Prostate gland (tissue), 2 donors: ENCODE results near the gene ARMC6. TPM values are rescaled to one million over a fixed set of nuclear protein-coding genes. Genes with fewer than 3 reads are reported as not detected.

Experiments
- DNase-seq: peaks from one replicate; pipeline ENCODE4 v3.0.0-alpha.2; 2019; ENCODE audit warnings: low spot score
- H3K27ac ChIP-seq, 2 donors: fragments of 200-600 bp; sonication (generic); 2 replicates each; pipeline ENCODE4 v1.5.1; 2017 to 2019
- H3K27me3 ChIP-seq: fragments of 200-600 bp; sonication (generic); replicated peaks from 2 replicates; pipeline ENCODE4 v1.5.1; 2019; ENCODE audit not compliant: insufficient read depth
- H3K36me3 ChIP-seq, 2 donors: fragments of 200-600 bp; sonication (generic); 1 replicate in 1 of 2; 2 replicates in 1 of 2; pipeline versions ENCODE4 v1.5.1 to v1.8.1; 2017 to 2019
- H3K4me1 ChIP-seq: fragments of 200-600 bp; sonication (generic); replicated peaks from 2 replicates; pipeline ENCODE4 v1.5.1; 2019
- H3K4me3 ChIP-seq, 2 donors: fragments of 200-600 bp; sonication (generic); 2 replicates each; pipeline ENCODE4 v1.5.1; 2017 to 2019
- H3K9me3 ChIP-seq: fragments of 200-600 bp; sonication (generic); 2 replicates; pipeline ENCODE4 v1.5.1; 2017
- POLR2A ChIP-seq: fragments of 450-650 bp; IDR thresholded peaks from one replicate; pipeline ENCODE4 v1.6.1; 2016; ENCODE audit warnings: antibody characterized with exemption, mild to moderate bottlenecking
- POLR2AphosphoS5 ChIP-seq: sonication (generic); formaldehyde crosslinking; IDR thresholded peaks from one replicate; pipeline ENCODE4 v1.6.1; 2017; ENCODE audit warnings: antibody characterized with exemption
- WGBS: methylation state at CpG from one replicate; pipeline ENCODE4 v1.1.5; 2018; 5-methylcytosine and 5-hydroxymethylcytosine counted together
- intact Hi-C: fragments of 100-400 bp; cut with DNase I; formaldehyde crosslinking; loops from one replicate; pipeline ENCODE4 v1.14.2; 2022
- total RNA-seq, 2 donors: library from RNA; depleted of rRNA; stranded (reverse); fragments of >200 nt; gene quantifications; one replicate each; pipeline ENCODE4 v1.1.0, GENCODE V29; 2016
- TF ChIP-seq, protein P1 (sequence below), 4 experiments: fragments of 200-600 bp in 2 of 4; fragments of 450-650 bp in 2 of 4; sonication (generic) in 2 of 4; IDR thresholded peaks; 1 replicate in 3 of 4; 2 replicates in 1 of 4; pipeline ENCODE4 v1.5.1; 2016 to 2019; ENCODE audit warnings: antibody characterized with exemption in 4 of 4, mild to moderate bottlenecking in 2 of 4, moderate library complexity in 2 of 4

ARMC6 gene
- total RNA-seq, 2 donors from 2014 or later: 36.1 to 43.3 TPM

DNA sequence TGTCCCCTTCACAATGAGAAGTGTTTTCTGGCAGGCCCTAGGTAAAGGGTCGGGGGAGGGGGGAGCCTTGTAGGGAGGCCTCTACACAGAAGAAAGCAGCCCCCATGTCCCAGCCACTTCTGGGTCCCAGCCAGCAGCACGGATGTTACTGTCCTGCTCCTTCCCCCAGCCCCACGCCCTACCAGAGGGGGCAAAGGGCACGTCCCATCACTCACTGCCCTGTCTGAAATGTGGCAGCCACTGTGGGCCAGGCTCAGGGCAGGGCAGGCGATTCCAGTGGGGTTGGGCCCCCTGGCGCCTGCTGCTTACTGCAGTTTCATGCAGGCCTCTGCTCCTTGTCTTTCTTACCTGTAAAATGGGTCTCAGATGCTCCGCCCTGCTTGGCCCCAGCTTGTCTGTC, 24.3 kb downstream of the ARMC6 start:
- Histone ChIP-seq H3K9me3 (no peaks in the 10 kb centered on the region), H3K36me3 (peaks cover 0 to 7% of the 10 kb centered on the region in 2 donors), H3K4me1 (no peaks in the 10 kb centered on the region), H3K27me3 (no peaks in the 10 kb centered on the region), H3K4me3 (no peak overlapping the region), H3K27ac (no peak overlapping the region)
- TF ChIP-seq POLR2AphosphoS5: no peak
- TF ChIP-seq POLR2A: no peak
- TF ChIP-seq, protein P1, sequence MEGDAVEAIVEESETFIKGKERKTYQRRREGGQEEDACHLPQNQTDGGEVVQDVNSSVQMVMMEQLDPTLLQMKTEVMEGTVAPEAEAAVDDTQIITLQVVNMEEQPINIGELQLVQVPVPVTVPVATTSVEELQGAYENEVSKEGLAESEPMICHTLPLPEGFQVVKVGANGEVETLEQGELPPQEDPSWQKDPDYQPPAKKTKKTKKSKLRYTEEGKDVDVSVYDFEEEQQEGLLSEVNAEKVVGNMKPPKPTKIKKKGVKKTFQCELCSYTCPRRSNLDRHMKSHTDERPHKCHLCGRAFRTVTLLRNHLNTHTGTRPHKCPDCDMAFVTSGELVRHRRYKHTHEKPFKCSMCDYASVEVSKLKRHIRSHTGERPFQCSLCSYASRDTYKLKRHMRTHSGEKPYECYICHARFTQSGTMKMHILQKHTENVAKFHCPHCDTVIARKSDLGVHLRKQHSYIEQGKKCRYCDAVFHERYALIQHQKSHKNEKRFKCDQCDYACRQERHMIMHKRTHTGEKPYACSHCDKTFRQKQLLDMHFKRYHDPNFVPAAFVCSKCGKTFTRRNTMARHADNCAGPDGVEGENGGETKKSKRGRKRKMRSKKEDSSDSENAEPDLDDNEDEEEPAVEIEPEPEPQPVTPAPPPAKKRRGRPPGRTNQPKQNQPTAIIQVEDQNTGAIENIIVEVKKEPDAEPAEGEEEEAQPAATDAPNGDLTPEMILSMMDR (IDR thresholded peaks at IDR 0.05): no peak
- DNase-seq: no peak
- WGBS: 88% methylated on average over 7 of the region's 7 CpGs
- intact Hi-C loops: no loop called here

DNA sequence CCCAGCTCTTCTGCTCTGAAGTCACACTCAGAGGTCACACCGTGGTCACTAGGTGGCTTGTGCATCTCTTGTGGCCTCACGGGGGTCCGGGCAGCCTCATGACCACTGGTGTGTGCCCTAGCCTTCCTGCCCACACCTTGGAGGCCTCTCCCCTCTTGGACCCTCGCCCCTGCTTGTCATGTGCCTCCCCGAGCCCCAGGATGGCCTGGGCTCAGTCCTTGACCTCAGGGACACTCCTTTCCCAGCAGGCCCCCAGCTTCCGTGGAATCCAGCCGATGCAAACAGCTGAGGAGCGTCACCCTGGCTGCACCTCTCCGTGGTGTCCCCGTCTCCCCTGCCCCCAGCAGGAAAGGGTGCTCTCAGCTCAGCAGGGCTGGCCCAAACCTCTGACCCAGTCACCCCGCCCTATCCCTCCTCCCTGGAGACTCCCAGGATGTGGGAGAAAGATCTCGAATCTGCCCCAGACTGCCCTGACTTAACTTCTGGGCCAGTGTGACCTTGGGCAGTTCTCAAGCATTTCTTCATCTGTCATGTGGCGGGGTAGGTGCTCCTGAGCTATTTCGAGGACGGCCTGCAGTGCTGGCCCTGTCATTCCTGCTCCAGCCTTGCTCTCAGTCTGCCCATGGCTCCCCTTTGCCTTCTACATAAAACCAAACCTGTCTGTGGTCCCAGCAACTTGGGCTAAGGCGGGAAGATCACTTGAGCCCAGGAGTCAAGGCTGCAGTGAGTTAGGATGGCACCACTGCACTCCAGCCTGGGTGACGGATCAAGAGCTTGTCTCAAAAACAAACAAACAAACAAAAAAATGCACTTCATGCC, 25.8 kb downstream of the ARMC6 start:
- no peak for DNase-seq
- WGBS: 80% methylated on average over 17 of the region's 17 CpGs
- no peak for TF ChIP-seq POLR2AphosphoS5
- TF ChIP-seq POLR2A: no peak
- TF ChIP-seq, protein P1 (IDR thresholded peaks at IDR 0.05): no peak
- Histone ChIP-seq H3K4me1 (no peaks in the 10 kb centered on the region), H3K27me3 (no peaks in the 10 kb centered on the region), H3K4me3 (no peak overlapping the region), H3K9me3 (no peaks in the 10 kb centered on the region), H3K36me3 (peaks cover 0 to 7% of the 10 kb centered on the region in 2 donors), H3K27ac (peak overlapping the region in 1 of 2 donors; percentile 15)
- intact Hi-C loops: no loop called here

DNA sequence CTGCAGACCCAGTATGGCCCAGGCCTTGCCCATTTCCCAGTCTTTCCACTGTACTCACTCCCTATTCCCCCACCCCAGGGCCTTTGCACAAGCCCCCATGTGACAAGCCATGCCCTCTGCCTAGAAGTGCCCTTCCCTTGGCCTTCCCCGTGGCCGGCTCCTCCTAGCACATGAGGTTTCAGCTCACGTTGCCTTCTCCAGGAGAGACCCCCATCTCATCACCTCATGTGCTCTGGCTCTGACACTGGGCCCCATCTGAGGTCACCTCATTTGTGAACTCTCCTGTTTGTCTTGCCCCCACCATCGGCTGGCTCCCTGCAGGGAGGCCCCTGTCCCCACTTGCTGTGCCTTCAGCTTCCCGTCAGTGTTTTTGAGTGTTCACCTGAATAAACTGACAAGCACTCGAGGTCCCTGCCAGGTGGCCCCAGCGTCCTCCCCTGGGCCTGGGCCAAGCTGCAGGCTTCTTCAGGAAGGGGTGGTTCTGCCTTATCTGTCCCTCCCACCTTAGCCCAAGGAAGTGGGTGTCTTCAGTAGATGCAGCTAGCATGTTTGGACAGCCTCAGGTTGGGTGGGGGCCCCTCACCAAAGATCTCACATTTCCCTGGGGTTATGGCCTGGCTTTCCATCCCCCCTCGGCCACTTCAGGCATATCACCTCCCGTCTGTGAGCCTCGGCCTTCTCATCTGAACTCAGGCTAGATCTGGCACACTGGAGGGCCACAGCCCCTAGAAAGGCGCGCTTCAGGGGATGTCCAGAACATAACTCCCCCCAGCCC, 26.6 kb downstream of the ARMC6 start:
- H3K4me1 ChIP-seq: no peaks in the 10 kb centered on the region
- DNase-seq: peak; percentile 44
- no peaks in the 10 kb centered on the region for H3K27me3 ChIP-seq
- TF ChIP-seq POLR2A: no peak
- TF ChIP-seq, protein P1 (IDR thresholded peaks at IDR 0.05): no peak
- peak; percentile 38 for TF ChIP-seq POLR2AphosphoS5
- H3K9me3 ChIP-seq: no peaks in the 10 kb centered on the region
- H3K27ac ChIP-seq: peak overlapping the region in 1 of 2 donors; percentile 15
- intact Hi-C loops: no loop called here
- H3K4me3 ChIP-seq: no peak overlapping the region
- 71% methylated on average over 12 of the region's 12 CpGs for WGBS
- H3K36me3 ChIP-seq: peaks cover 0 to 5% of the 10 kb centered on the region in 2 donors

DNA sequence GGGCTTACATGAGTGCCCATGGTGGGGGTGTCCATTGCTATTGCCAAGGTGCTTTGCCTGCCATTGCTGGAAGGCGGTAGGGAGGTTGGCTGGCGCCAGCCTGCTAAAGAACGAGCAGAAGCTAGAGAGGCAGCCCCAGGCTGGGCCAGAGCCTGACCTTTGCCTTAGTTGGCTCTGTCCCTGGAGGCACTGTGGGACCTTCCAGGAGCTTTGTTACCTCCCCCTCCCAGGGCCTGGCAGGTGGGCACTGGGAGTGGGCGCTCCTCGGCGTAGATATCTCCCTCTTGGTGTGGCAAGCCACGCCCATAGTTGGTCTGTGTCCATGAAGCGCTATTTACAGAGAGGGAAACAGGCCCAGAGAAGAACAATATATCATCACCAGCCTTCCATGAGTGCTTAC, 28.1 kb downstream of the ARMC6 start:
- H3K4me1 ChIP-seq: no peaks in the 10 kb centered on the region
- no peak overlapping the region for H3K4me3 ChIP-seq
- H3K36me3 ChIP-seq: no peaks in the 10 kb centered on the region
- DNase-seq: no peak
- no peaks in the 10 kb centered on the region for H3K9me3 ChIP-seq
- WGBS: 63% methylated on average over 8 of the region's 8 CpGs
- no peaks in the 10 kb centered on the region for H3K27me3 ChIP-seq
- peak overlapping the region in 1 of 2 donors; percentile 10 for H3K27ac ChIP-seq
- intact Hi-C loops: no loop called here
- TF ChIP-seq, protein P1 (IDR thresholded peaks at IDR 0.05): no peak
- TF ChIP-seq POLR2AphosphoS5 (no peak), POLR2A (no peak)
